GM12801 (cell line): ENCODE results near the gene TENM4.

ENCODE experiments used
- CTCF ChIP-seq: IDR thresholded peaks from one replicate; pipeline ENCODE4 v1.5.1; 2011; ENCODE audit warnings: control low read depth; ENCODE audit not compliant: insufficient read length; ENCODE audit errors: extremely low read depth

TENM4 gene

GRCh38 chr11:79400206-79400605 is 40.6 kb downstream of the TENM4 start:
- TF ChIP-seq CTCF: no peak

- TF ChIP-seq CTCF: no peak
These were observed 43.6 kb downstream of the TENM4 start for GRCh38 chr11:79397252-79397651.

- no peak for TF ChIP-seq CTCF
These were observed 44.2 kb downstream of the TENM4 start for GRCh38 chr11:79396674-79397073.

GRCh38 chr11:79396001-79396400 is 44.8 kb downstream of the TENM4 start:
- TF ChIP-seq CTCF: no peak

GRCh38 chr11:79393362-79394043 is 47.3 kb downstream of the TENM4 start:
- TF ChIP-seq CTCF: no peak

- no peak for TF ChIP-seq CTCF
These were observed 48.7 kb downstream of the TENM4 start for GRCh38 chr11:79392161-79392560.

GRCh38 chr11:79390923-79391322 is 49.9 kb downstream of the TENM4 start:
- TF ChIP-seq CTCF: no peak
